GM12874 (cell line): ENCODE measurements around the gene RHOXF1.
"Not testable (repeated sequence)": the region's sequence is repeated elsewhere in the genome, so short reads cannot be mapped to it uniquely, and the experiment has no call there.

ENCODE experiments used
- CTCF ChIP-seq: IDR thresholded peaks from 2 replicates; pipeline ENCODE4 v1.5.1; 2011; ENCODE audit warnings: low read depth, mild to moderate bottlenecking, control low read depth, low read length, moderate library complexity; ENCODE audit not compliant: insufficient read depth

RHOXF1 gene

GRCh38 chrX:120115438-120115963, at the start of gene RHOXF1:
Gene RHOXF1 (minus strand): TSS chrX:120115913. CDS start chrX:120115862, 51 bp downstream.
- TF ChIP-seq CTCF, result no peak

- TF ChIP-seq CTCF, result not testable (repeated sequence)
These were observed 42.6 kb upstream of the RHOXF1 start, which contains the start of gene RHOXF2 for GRCh38 chrX:120158313-120158712. Gene RHOXF2 (plus strand): TSS chrX:120158613. CDS start chrX:120158751, 138 bp downstream.

- no peak for TF ChIP-seq CTCF
These were observed 31.8 kb upstream of the RHOXF1 start for GRCh38 chrX:120147537-120147936.

- TF ChIP-seq CTCF, result no peak
These were observed 29.7 kb upstream of the RHOXF1 start for GRCh38 chrX:120145295-120145925.

- no peak for TF ChIP-seq CTCF
These were observed 28.6 kb upstream of the RHOXF1 start for GRCh38 chrX:120144178-120144844.

- TF ChIP-seq CTCF, result no peak
These were observed 24.7 kb upstream of the RHOXF1 start for GRCh38 chrX:120140293-120140981.

GRCh38 chrX:120137439-120137838, 21.7 kb upstream of the RHOXF1 start:
- no peak for TF ChIP-seq CTCF
